AG04450 (cell line): ENCODE measurements around the gene MACF1. TPM values are rescaled to one million over a fixed set of nuclear protein-coding genes. Genes with fewer than 3 reads are reported as not detected.

Source experiments
- CTCF ChIA-PET: fragments of 300-600, 350-600 bp; formaldehyde crosslinking; extraction: SDS; loops from one replicate; lab custom pipeline; 2022; ENCODE audit warnings: antibody characterized with exemption, inconsistent platforms; lab: Charles Lee
- POLR2A ChIA-PET: fragments of 350-600 bp; formaldehyde crosslinking; extraction: SDS; loops from one replicate; lab custom pipeline; 2021; ENCODE audit warnings: antibody characterized with exemption, inconsistent platforms; lab: Yijun Ruan, JAX
- DNase-seq: peaks from one replicate; pipeline ENCODE4 v3.0.0-alpha.2; 2011; ENCODE audit warnings: low read depth, low spot score
- H3K27ac ChIP-seq: one replicate; pipeline ENCODE4 v1.5.1; 2012; ENCODE audit warnings: low read depth, low read length, control low read depth
- H3K27me3 ChIP-seq: one replicate; pipeline ENCODE4 v1.6.0; 2012; ENCODE audit warnings: low read length; ENCODE audit not compliant: control insufficient read depth, insufficient read depth
- H3K4me3 ChIP-seq: 2 replicates; pipeline ENCODE4 v1.5.1; 2011; ENCODE audit warnings: mild to moderate bottlenecking, low read depth, low read length, control low read depth
- H3K9me3 ChIP-seq: 2 replicates; pipeline ENCODE4 v1.5.1; 2012; ENCODE audit warnings: low read length; ENCODE audit not compliant: control insufficient read depth, insufficient read depth
- polyA plus RNA-seq: library from polyadenylated mRNA; depleted of rRNA; stranded (reverse); fragments of >200 nt; gene quantifications from 2 replicates; pipeline ENCODE4 v1.2.3, GENCODE V29; 2011
- TF ChIP-seq, protein P1 (sequence below): IDR thresholded peaks from 2 replicates; pipeline ENCODE4 v1.5.1; 2011; ENCODE audit warnings: low read depth, low read length, control low read depth, inconsistent platforms

MACF1 gene
- polyA plus RNA-seq, 1 experiment: 118 TPM

DNA sequence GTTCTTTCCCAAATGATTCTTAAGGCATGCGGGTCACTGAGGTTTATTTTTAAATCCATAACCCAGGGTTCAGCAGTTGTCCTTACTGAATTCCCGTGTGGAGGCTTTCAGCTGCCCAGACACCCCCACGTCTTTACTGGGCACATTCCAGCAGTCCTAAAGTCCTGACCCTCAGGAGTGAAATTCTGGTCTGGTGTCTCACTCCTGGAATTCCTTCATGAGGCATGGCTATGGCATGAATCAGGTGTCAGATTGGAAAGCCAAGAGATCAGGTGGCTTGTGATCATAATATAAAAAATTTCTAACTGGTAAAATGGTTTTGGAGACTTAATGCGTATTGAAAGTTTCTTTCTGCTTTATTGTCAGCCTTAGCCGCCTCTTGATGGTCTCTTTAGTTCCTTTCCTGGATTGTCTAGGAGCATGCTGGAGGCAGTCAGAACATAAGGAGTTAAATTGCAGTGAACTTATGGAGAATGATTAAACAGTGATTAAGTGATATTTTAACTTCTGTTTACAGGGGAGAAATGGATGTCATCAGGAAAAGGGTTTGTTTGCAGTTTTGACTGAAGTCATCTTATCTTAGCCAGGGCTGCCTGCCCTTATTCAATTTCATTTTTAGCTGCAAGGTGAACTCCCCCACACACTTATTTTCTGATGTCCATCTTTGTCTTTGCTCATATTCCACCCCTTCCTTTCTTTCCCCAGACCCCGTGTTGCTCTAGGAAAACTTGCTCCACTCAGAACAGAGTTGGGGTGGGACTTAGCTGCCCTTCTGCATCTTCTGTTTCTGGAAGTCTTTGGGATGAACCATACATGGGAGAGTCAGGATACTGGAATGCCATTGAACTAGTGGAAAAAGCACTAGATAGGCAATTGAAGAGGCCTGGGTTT is 25.7 kb upstream of the MACF1 start:
- POLR2A ChIA-PET: interaction anchor here (0.9 to 1.6 kb wide), 4 partner anchors 11 to 73 kb away, joined by 3 to 4 read pairs (median 4); no protein-coding TSS in a partner anchor
- DNase-seq: no peak
- Histone ChIP-seq H3K27ac (peak overlapping the region; percentile 69), H3K4me3 (peak overlapping the region; percentile 0; the same call in 1 of the 2 replicates), H3K27me3 (no peaks in the 10 kb centered on the region), H3K9me3 (no peaks in the 10 kb centered on the region)
- TF ChIP-seq, protein P1, sequence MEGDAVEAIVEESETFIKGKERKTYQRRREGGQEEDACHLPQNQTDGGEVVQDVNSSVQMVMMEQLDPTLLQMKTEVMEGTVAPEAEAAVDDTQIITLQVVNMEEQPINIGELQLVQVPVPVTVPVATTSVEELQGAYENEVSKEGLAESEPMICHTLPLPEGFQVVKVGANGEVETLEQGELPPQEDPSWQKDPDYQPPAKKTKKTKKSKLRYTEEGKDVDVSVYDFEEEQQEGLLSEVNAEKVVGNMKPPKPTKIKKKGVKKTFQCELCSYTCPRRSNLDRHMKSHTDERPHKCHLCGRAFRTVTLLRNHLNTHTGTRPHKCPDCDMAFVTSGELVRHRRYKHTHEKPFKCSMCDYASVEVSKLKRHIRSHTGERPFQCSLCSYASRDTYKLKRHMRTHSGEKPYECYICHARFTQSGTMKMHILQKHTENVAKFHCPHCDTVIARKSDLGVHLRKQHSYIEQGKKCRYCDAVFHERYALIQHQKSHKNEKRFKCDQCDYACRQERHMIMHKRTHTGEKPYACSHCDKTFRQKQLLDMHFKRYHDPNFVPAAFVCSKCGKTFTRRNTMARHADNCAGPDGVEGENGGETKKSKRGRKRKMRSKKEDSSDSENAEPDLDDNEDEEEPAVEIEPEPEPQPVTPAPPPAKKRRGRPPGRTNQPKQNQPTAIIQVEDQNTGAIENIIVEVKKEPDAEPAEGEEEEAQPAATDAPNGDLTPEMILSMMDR: no peak
- CTCF ChIA-PET: interaction anchor here (0.9 to 1.3 kb wide), 2 partner anchors 11 to 12 kb away, joined by 3 read pairs; no protein-coding TSS in a partner anchor

DNA sequence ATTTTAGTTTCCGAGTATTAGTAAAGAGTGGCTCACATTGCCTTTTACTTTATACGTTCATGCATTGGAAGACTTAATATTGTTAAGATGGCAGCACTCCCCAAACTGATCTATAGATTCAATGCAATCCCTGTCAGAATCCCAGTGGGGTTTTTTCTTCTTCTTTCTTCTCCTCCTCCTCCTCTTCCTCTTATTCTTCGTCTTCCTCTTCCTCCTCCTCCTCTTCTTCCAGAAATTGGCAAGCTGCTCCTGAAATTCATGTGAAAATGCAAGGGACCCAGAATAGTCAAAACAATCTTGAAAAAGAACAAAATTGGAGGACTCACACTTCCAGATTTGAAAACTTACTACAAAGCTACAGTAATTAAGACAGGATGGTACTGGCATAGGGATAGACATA is 23.2 kb upstream of the MACF1 start:
- TF ChIP-seq, protein P1: no peak
- Histone ChIP-seq H3K4me3 (no peak overlapping the region), H3K27me3 (no peaks in the 10 kb centered on the region), H3K27ac (no peak overlapping the region), H3K9me3 (no peaks in the 10 kb centered on the region)
- ChIA-PET POLR2A (interaction anchor here (0.7 kb wide), 1 partner anchor 99 kb away, joined by 6 read pairs; no protein-coding TSS in a partner anchor), CTCF (interaction anchor here (3.9 kb wide), 1 partner anchor 11 kb away, joined by 21 read pairs; no protein-coding TSS in a partner anchor)
- no peak for DNase-seq

DNA sequence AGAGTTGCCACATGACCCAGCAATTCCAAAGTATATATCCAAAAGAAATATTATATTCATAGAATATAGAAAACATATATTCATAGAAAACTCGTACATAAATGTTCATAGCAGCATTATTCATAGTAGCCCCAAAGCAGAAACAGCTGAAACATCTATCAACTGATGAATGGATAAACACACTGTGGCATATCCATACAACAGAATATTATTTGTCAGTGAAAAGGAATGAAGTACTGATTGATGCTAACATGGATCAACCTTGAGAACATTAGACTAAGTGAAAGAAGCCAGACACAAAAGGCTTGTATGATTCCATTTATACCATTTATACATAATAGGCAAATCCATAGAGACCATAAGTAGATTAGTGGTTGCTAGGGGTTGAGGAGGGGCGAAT is 21.7 kb upstream of the MACF1 start:
- DNase-seq: no peak
- TF ChIP-seq, protein P1: no peak
- no peak overlapping the region for H3K27ac ChIP-seq
- CTCF ChIA-PET: interaction anchor here (3.9 kb wide), 1 partner anchor 9 kb away, joined by 21 read pairs; no protein-coding TSS in a partner anchor
- no peaks in the 10 kb centered on the region for H3K9me3 ChIP-seq
- H3K27me3 ChIP-seq: no peaks in the 10 kb centered on the region
- H3K4me3 ChIP-seq: no peak overlapping the region
- POLR2A ChIA-PET: no interaction called here

DNA sequence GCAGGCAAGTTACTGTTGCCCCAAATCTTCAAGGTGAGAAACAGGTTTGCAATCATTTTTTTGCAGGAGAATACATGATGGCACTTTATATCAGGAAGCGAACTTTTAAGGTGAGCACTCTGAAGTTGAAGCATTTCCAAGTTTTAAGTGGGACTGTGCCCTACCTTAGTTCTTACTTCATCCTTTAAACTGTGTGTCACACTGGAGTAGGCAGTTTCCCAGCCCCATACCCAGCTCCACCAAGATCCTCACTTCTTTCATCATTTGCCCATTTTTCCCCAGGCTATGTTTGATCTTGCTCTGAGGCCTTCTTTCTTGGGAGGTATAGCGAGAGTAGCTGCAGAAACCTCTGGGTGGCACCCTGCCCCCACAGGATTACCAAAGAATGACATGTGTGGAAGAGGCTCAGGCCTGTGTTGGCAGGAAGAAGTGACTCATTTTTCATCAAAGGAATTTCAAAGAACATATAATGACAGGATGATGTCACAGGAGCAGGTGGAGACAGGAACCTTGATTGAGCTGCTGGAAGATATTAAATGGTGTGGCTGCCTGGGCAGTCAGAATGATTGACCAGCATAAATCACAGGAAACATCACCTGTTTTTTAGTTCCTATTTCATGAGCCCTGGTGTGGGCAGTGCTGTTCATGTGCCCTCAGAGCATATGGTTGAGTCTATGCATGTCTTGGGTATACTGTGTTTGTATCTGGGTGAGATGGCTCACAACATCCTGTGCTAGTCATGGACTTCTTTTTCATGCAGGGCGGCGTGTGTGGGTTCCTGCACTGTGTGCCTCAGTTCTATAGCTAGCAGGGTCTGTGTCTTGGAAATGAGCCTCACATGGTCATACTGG is 20.8 kb upstream of the MACF1 start:
- TF ChIP-seq, protein P1: peak; percentile 27; the same call in 1 of the 2 replicates
- no peaks in the 10 kb centered on the region for H3K9me3 ChIP-seq
- H3K27me3 ChIP-seq: no peaks in the 10 kb centered on the region
- no peak overlapping the region for H3K27ac ChIP-seq
- no peak overlapping the region for H3K4me3 ChIP-seq
- ChIA-PET CTCF (interaction anchor here (0.7 to 3.9 kb wide), 4 partner anchors 8 to 54 kb away, joined by 3 to 21 read pairs (median 3); no protein-coding TSS in a partner anchor), POLR2A (interaction anchor here (1.1 kb wide), 1 partner anchor 67 kb away, joined by 3 read pairs; no protein-coding TSS in a partner anchor)
- no peak for DNase-seq
